HG03159 (cell line): ENCODE data around the gene TCOF1.

ENCODE experiments used
- ATAC-seq: cut with Tn5 transposase; IDR thresholded peaks from one replicate; pipeline ENCODE4 v1.9.1; 2021; ENCODE audit warnings: mild to moderate bottlenecking, moderate library complexity; ENCODE audit not compliant: unreplicated experiment

The TCOF1 gene

DNA sequence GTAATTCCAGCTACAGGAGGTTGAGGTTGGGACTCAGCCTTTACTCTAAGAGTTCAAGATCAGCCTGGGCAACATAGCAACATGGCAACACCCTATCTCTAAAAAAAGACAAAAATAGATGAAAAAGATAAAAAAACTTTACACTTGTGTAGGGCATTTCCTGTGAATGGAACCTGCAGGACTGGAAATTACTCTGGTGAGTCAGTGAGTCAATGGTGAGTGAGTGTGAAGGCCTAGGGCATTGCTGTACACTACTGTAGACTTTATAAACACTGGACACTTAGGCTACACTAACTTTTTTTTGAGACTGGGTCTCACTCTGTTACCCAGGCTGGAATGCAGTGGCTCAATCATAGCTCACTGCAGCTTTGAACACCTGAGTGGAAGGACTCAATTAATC is 35.3 kb upstream of the TCOF1 start:
- ATAC-seq: no peak

DNA sequence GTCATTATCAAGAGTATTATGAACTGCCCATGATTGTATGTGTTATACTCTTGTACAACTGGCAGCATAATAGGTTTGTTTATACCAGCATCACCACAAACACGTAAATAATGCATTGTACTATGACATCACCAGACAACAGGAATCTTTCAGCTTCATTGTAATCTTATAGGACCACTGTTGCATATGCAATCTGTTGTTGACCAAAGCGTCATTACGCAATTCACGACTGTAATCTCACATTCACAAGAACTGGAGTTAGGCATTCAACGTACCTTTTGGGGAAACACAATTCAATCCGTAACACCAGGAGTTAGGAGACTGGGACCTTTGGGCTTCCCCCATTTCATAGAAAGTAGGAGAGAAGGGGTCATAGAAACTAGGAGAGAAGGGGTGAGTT is 34.4 kb upstream of the TCOF1 start:
- no peak for ATAC-seq

GRCh38 chr5:150323819-150324218 is 33.7 kb upstream of the TCOF1 start:
- ATAC-seq: no peak

- no peak for ATAC-seq
These were observed 32.1 kb upstream of the TCOF1 start for GRCh38 chr5:150325426-150325825.

- no peak for ATAC-seq
These were observed 30.8 kb upstream of the TCOF1 start for GRCh38 chr5:150326707-150327106.

- no peak for ATAC-seq
These were observed 30.4 kb upstream of the TCOF1 start for GRCh38 chr5:150327139-150327538.

DNA sequence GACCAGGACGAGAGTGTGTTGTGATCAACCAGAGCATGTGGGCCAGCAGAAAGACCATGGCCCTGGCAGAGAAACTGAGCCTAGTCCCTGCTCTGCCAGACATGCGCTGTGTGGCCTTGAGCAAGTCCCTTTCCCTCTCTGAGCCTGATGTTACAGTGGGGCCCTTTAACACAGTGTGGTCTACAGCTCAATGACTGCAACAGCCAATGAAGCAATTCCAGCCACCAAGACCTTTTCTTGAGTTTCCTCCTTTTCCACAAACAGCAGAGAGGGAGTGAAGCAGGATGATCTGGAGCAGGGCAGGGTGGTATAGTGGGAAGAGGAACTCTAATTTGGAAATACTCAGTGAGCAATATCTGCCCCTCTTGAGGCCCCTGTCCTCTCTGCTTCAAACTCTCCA is 29.0 kb upstream of the TCOF1 start:
- ATAC-seq: no peak

GRCh38 chr5:150329038-150329437 is 28.5 kb upstream of the TCOF1 start:
- ATAC-seq: no peak

- ATAC-seq: no peak
These were observed 27.3 kb upstream of the TCOF1 start for GRCh38 chr5:150329881-150330876.

GRCh38 chr5:150333400-150333799 is 24.1 kb upstream of the TCOF1 start:
- ATAC-seq: no peak

- ATAC-seq: no peak
These were observed 21.7 kb upstream of the TCOF1 start for GRCh38 chr5:150335778-150336177.

- ATAC-seq: no peak
These were observed 19.0 kb upstream of the TCOF1 start for GRCh38 chr5:150338546-150338945.

- no peak for ATAC-seq
These were observed 18.3 kb upstream of the TCOF1 start for GRCh38 chr5:150339165-150339564.

DNA sequence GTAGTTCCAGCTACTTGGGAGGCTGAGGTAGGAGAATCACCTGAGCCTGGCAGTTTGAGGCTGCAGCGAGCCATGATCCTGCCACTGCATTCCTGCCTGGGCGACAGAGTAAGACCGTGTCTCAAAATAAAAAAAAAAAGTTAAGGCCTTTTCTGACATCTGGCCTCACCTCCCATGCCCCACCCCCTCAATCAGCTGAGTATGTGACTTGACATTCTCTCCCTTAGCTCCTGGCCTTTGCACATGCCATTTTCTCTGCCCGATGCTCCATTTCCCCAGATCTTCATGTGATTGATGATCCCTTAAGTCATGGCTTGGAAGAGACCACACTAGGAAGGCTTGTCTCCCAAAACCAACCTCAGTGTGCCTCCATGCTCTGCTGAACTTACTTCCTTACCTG is 17.7 kb upstream of the TCOF1 start:
- ATAC-seq: no peak

DNA sequence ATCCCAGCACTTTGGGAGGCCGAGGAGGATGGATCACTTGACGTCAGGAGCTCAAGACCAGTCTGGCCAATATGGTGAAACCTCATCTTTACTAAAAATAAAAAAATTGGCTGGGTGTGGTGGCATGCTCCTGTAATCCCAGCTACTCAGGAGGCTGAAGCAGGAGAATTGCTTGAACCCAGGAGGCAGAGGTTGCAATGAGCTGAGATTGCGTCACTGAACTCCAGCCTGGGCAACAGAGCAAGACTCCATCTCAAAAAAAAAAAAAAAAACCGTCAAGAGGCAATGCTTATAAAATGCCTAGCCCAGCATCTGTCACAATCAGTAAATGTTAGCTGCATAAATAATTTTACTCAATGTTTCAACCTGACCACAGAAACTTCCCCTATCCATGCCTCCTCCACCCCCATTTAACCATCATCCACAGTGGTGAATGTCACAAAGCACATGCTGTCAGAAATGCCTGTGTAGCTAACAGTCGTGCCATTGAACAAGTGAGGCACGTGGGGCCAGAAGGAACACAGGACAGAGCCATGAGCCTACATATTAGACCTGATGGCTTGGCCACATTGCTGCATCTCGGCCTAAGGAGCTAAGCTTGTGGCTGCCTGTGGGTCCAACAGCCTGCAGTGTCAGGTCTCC is 16.8 kb upstream of the TCOF1 start:
- no peak for ATAC-seq

- no peak for ATAC-seq
These were observed 16.2 kb upstream of the TCOF1 start for GRCh38 chr5:150341331-150341730.

- no peak for ATAC-seq
These were observed 15.5 kb upstream of the TCOF1 start for GRCh38 chr5:150341989-150342388.

DNA sequence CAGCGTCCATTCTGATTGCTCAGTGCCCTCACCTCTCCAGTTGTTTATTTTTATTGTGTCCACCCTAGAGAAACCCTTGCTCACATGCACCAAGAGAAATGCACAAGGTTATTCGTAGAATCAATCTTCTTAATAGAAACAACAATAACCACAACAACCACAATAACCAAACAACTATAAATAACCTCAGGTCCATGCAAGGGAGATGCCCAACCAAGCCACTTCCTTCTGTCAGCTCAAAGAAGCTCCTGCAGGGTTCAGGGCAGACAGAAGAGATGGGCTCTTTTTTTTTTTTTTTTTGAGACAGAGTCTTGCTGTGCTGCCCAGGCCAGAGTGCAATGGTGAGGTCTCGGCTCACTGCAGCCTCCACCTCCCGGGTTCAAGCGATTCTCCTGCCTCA is 14.9 kb upstream of the TCOF1 start:
- no peak for ATAC-seq

GRCh38 chr5:150343994-150344631 is 13.4 kb upstream of the TCOF1 start:
- ATAC-seq: no peak

DNA sequence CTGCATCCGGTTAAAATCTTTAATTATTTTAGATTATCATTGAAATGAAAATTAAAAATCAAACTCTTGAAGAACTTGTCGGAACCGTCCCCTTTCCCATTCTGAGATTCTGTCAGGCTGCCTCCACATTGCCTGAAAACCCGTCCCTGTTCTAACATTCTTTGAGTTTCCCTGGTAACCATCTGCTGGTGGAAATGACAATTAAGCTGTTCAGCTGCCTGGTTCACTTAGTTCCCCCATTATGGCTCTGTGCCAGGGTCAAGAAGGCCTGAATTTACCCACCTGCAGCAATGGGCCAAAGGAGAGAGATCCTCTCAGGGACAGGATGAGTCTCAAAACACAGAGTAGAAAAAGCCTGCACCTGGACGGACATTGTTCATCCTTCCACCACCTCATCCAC is 11.8 kb upstream of the TCOF1 start:
- ATAC-seq: no peak

DNA sequence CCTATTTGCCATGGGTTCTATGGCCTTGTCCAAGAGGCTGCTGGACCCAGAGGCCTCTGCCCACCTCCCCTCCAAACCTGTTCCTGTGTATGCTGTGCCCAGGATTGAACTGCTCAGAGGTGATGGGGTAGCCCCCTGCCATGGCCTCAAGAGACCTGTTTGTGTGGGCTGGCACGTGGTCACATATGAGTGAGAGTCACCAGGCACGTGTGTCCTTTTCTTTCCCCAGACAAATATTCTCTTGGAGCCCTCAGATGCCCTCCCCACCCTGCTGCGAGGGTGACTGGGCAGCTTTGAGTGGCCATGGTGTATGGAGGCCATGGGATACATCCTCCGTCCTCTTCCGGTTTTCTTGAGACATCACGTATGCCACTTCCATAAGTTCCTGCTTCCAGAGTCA is 10.9 kb upstream of the TCOF1 start:
- ATAC-seq: no peak

- ATAC-seq: no peak
These were observed 10.5 kb upstream of the TCOF1 start for GRCh38 chr5:150347003-150347402.
